Smooth muscle cell (in vitro differentiated cells): ENCODE measurements around the gene MPZL1. TPM values are rescaled to one million over a fixed set of nuclear protein-coding genes. Genes with fewer than 3 reads are reported as not detected.

Experiments used
- DNase-seq: peaks from one replicate; lab custom pipeline; 2025; ENCODE audit not compliant: unreplicated experiment; lab: John Stamatoyannopoulos, UW
- H2AFZ ChIP-seq: fragments of 200-600 bp; sonication (generic); 2 replicates; pipeline ENCODE4 v1.6.0; 2016; ENCODE audit warnings: antibody characterized with exemption, low read depth, mild to moderate bottlenecking
- H3F3A ChIP-seq: fragments of 200-600 bp; sonication (generic); 2 replicates; pipeline ENCODE4 v1.6.0; 2017; ENCODE audit warnings: antibody characterized with exemption, low read depth
- H3K27ac ChIP-seq: fragments of 200-600 bp; sonication (generic); 2 replicates; pipeline ENCODE4 v1.5.1; 2016; ENCODE audit warnings: low read depth, mild to moderate bottlenecking
- H3K27me3 ChIP-seq: fragments of 200-600 bp; sonication (generic); 2 replicates; pipeline ENCODE4 v1.6.1; 2016; ENCODE audit warnings: low read depth, mild to moderate bottlenecking
- H3K36me3 ChIP-seq: fragments of 200-600 bp; sonication (generic); 2 replicates; pipeline ENCODE4 v1.5.1; 2016; ENCODE audit warnings: low read depth
- H3K4me1 ChIP-seq: fragments of 200-600 bp; sonication (generic); 2 replicates; pipeline ENCODE4 v1.5.1; 2016; ENCODE audit warnings: low read depth
- H3K4me2 ChIP-seq: fragments of 200-600 bp; sonication (generic); 2 replicates; pipeline ENCODE4 v1.6.0; 2016; ENCODE audit warnings: mild to moderate bottlenecking
- H3K4me3 ChIP-seq: fragments of 200-600 bp; sonication (generic); 2 replicates; pipeline ENCODE4 v1.5.1; 2016; ENCODE audit warnings: mild to moderate bottlenecking
- H3K79me2 ChIP-seq: fragments of 200-600 bp; sonication (generic); 2 replicates; pipeline ENCODE4 v1.6.0; 2016; ENCODE audit warnings: low read depth, mild to moderate bottlenecking
- H3K9ac ChIP-seq: fragments of 200-600 bp; sonication (generic); 2 replicates; pipeline ENCODE4 v1.6.0; 2016; ENCODE audit warnings: low read depth
- H3K9me3 ChIP-seq: fragments of 200-600 bp; sonication (generic); replicated peaks from 2 replicates; pipeline ENCODE4 v1.5.1; 2016; ENCODE audit warnings: low read depth
- H4K20me1 ChIP-seq: fragments of 200-600 bp; sonication (generic); 2 replicates; pipeline ENCODE4 v1.6.0; 2016; ENCODE audit warnings: low read depth
- CTCF ChIP-seq: fragments of 200-600 bp; sonication (generic); IDR thresholded peaks from 2 replicates; pipeline ENCODE4 v1.5.1; 2017; ENCODE audit warnings: borderline replicate concordance, mild to moderate bottlenecking, antibody characterized with exemption; ENCODE audit not compliant: insufficient read depth, poor library complexity, severe bottlenecking
- WGBS: methylation state at CpG from one replicate; pipeline ENCODE4 v1.1.7; 2016; ENCODE audit warnings: low lambda C conversion rate; 5-methylcytosine and 5-hydroxymethylcytosine counted together
- polyA plus RNA-seq: library from polyadenylated mRNA; unstranded; fragments of >200 nt; fragmentation: Nextera tagmentation; extraction: Ambion mirVana; gene quantifications from 2 replicates; pipeline ENCODE4 v1.2.1, GENCODE V29; 2016
- total RNA-seq: library from RNA; depleted of rRNA; stranded (reverse); fragments of >200 nt; gene quantifications from 2 replicates; pipeline ENCODE4 v1.2.3, GENCODE V29; 2014

The MPZL1 gene
- total and polyA plus RNA-seq, 2 experiments from 2014 or later = 250 to 276 TPM

- Histone ChIP-seq H3K79me2 (peaks cover 97% of the 10 kb centered on the region), H4K20me1 (peaks cover 100% of the 10 kb centered on the region), H3K4me3 (no peak overlapping the region), H3K4me2 (no peak overlapping the region), H2AFZ (no peak overlapping the region), H3K36me3 (no peaks in the 10 kb centered on the region), H3K9me3 (no peaks in the 10 kb centered on the region), H3K27me3 (no peaks in the 10 kb centered on the region), H3K9ac (no peak overlapping the region), H3K4me1 (peaks cover 14% of the 10 kb centered on the region), H3F3A (no peaks in the 10 kb centered on the region), H3K27ac (no peak overlapping the region)
- no peak for TF ChIP-seq CTCF
- DNase-seq = no peak
- WGBS = 92% methylated on average over 6 of the region's 6 CpGs
Observed at GRCh38 chr1:167765496-167765895, 43.7 kb downstream of the MPZL1 start.

- H3K79me2 ChIP-seq = peaks cover 90% of the 10 kb centered on the region
- DNase-seq = no peak
- H3K4me2 ChIP-seq = peak overlapping the region; percentile 23
- no peaks in the 10 kb centered on the region for H3K27me3 ChIP-seq
- H2AFZ ChIP-seq = no peak overlapping the region
- no peaks in the 10 kb centered on the region for H3K36me3 ChIP-seq
- no peaks in the 10 kb centered on the region for H3K9me3 ChIP-seq
- 95% methylated on average over 2 of the region's 2 CpGs for WGBS
- no peaks in the 10 kb centered on the region for H3F3A ChIP-seq
- no peak overlapping the region for H3K27ac ChIP-seq
- H4K20me1 ChIP-seq = peaks cover 94% of the 10 kb centered on the region
- TF ChIP-seq CTCF = no peak
- peaks cover 5% of the 10 kb centered on the region for H3K4me1 ChIP-seq
- H3K9ac ChIP-seq = no peak overlapping the region
- no peak overlapping the region for H3K4me3 ChIP-seq
Observed at GRCh38 chr1:167766538-167766937, 44.8 kb downstream of the MPZL1 start.

GRCh38 chr1:167767761-167768160, 46.0 kb downstream of the MPZL1 start:
- no peak for DNase-seq
- no peaks in the 10 kb centered on the region for H3K9me3 ChIP-seq
- H3K36me3 ChIP-seq = no peaks in the 10 kb centered on the region
- H2AFZ ChIP-seq = no peak overlapping the region
- peaks cover 82% of the 10 kb centered on the region for H3K79me2 ChIP-seq
- no peak overlapping the region for H3K4me3 ChIP-seq
- no peak overlapping the region for H3K4me2 ChIP-seq
- H3K27me3 ChIP-seq = no peaks in the 10 kb centered on the region
- H3F3A ChIP-seq = peaks cover 3% of the 10 kb centered on the region
- no peaks in the 10 kb centered on the region for H3K4me1 ChIP-seq
- no peak overlapping the region for H3K27ac ChIP-seq
- TF ChIP-seq CTCF = no peak
- H3K9ac ChIP-seq = no peak overlapping the region
- peaks cover 91% of the 10 kb centered on the region for H4K20me1 ChIP-seq

GRCh38 chr1:167770127-167770526, 48.3 kb downstream of the MPZL1 start:
- H2AFZ ChIP-seq = no peak overlapping the region
- H3K4me2 ChIP-seq = no peak overlapping the region
- H3K4me1 ChIP-seq = no peaks in the 10 kb centered on the region
- H4K20me1 ChIP-seq = peaks cover 89% of the 10 kb centered on the region
- WGBS = 88% methylated on average over 3 of the region's 3 CpGs
- DNase-seq = no peak
- H3K27me3 ChIP-seq = no peaks in the 10 kb centered on the region
- peaks cover 66% of the 10 kb centered on the region for H3K79me2 ChIP-seq
- no peak for TF ChIP-seq CTCF
- H3K27ac ChIP-seq = no peak overlapping the region
- peaks cover 4% of the 10 kb centered on the region for H3F3A ChIP-seq
- no peaks in the 10 kb centered on the region for H3K36me3 ChIP-seq
- no peaks in the 10 kb centered on the region for H3K9me3 ChIP-seq
- no peak overlapping the region for H3K4me3 ChIP-seq
- H3K9ac ChIP-seq = no peak overlapping the region
